GM21825 (cell line): ENCODE results near the gene SEC11A.
"Not testable (repeated sequence)": the region's sequence is repeated elsewhere in the genome, so short reads cannot be mapped to it uniquely, and the experiment has no call there.

Experiments used
- ATAC-seq: cut with Tn5 transposase; IDR thresholded peaks from one replicate; pipeline ENCODE4 v1.9.1; 2021; ENCODE audit warnings: mild to moderate bottlenecking, moderate library complexity; ENCODE audit not compliant: unreplicated experiment

SEC11A gene

DNA sequence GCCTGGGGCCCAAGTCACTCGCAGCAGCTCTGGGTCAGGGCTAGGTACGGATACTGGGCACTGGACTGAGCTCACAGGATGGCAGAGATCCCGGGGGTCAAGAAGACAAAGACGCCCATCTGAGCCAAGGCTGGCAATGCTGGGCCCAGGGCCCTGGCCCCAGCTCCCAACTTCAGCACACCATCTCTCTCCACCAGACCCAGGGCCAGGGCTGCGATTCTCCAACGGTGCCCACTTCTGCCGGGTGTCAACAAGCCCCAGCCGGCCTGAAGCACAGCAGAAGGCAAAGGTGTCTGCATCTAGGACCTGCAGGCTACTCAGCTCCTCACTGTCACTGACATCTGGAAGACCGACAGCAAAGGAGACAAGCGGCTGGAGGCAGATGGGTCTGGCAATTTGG, 70.4 kb downstream of the SEC11A start:
- no peak for ATAC-seq

DNA sequence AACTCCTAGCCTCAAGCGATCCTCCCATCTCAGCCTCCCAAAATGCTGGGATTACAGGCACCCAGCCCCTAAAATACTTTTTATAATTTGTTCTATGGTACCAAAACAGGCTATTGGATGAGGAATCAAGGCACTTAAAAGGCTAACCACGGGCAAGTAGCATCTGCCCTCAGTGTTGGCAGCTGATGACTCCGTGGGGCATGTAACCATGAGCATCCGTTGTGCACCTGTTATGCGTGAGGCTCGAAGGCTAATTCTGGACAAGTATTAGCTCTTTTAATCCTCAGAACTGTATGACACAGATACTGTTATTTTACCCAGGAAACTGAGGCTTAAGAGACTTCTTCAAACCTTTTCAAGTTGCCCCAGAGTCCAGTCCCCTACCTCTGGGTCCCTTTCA, 72.1 kb downstream of the SEC11A start:
- ATAC-seq = no peak

DNA sequence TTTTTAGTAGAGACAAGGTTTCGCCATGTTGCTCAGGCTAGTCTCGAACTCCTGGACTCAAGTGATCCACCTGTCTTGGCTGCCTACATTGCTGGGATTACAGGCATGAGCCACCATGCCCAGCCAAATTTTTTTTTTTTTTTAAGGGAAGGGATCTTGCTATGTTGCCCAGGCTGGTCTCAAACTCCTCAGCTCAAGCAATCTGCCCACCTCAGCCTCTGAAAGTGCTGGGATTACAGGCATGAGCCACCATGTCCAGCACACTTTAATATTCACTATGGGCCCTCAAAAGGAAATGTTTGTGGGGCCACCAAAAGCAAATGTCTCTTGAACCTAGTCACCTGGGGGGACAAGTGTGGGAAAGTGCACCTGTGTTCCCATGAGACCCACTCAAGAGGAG, 73.3 kb downstream of the SEC11A start:
- ATAC-seq = not testable (repeated sequence)

DNA sequence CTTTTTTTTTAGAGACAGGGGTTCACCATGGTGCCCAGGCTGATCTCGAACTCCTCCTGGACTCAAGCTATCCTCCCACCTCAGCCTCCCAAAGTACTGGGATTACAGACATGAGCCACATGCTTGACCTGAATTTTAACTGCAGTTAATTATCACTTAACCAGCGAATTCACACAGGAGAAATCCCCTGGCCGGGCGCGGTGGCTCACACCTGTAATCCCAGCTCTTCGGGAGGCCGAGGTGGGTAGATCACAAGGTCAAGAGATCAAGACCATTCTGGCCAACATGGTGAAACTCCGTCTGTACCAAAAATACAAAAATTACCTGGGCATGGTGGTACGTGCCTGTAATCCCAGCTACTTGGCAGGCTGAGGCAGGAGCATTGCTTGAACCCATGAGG, 74.1 kb downstream of the SEC11A start:
- not testable (repeated sequence) for ATAC-seq

DNA sequence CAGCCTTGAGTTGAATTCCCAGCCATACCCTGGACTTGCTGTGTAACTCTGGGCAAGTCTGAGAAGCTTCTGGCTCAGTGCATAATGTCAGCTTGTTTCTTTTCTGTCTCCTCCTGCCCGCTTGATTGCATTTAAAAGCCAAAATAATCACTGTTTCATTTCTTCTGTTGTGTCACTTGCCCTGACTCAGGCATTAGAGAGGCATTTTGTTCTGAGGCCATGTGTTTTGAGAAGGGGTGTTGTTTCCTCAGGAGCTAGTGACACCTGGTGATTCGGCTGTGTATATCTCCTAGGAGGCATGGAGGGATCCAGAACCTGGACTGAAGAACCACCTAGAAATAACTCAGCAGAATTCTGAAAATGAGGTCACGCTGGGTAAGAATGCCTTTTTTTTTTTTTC, 77.8 kb downstream of the SEC11A start:
- ATAC-seq = no peak

DNA sequence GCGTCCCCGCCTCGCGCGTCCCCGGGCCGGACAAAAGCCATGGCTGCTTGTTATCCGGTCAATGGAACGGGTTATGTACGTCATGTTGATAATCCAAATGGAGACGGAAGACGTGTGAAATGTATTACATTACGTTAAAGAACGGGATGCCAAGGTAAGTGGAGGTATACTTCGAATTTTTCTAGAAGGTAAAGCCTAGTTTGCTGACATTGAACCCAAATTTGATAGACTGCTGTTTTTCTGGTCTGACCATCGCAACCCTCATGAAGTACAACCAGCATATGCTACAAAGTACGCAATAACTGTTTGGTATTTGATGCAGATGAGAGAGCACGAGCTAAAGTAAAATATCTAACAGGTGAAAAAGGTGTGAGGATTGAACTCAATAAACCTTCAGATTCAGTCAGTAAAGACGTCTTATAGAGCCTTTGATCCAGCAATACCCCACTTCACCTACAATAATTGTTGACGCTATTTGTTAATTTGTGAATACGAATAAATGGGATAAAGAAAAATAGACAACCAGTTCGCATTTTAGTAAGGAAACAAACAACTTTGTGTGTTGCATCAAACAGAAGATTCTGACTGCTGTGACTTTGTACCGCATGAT, 81.6 kb downstream of the SEC11A start:
- no peak for ATAC-seq

DNA sequence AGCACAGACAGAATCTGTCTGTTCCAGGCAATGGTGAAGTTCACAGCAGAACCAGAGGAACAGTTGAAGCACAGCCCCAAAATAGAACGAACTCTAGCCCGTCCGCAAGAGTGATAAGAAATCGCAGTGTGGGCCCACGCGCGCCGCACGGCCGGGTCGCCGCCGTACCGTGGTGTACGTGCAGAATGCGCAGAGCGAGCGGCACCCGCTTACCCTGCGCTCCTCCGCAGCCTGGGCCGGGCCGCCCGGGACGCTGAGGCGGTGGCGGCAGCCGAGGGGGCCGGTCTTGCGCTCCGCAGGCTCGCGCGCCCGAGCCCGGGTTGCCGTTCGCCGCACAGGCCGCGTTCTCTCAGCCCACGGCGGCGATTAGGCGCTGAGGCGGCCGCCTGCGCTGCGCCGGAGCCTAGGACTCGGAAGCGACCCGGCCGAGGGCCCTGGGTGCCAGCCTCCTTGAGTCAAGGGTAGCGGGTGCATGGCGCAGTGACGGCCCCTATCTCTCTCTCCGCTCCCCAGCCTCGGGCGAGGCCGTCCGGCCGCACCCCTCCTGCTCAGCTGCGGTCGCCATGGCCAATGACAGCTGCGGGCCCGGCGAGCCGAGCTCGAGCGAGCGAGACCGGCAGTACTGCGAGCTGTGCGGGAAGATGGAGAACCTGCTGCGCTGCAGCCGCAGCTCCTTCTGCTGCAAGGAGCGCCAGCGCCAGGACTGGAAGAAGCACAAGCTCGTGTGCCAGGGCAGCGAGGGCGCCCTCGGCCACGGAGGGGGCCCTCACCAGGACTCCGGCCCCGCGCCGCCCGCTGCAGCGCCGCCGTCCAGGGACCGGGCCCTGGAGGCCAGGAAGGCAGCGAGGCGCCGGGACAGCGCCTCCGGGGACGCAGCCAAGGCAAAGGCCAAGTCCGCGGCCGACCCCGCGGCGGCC, 82.4 kb downstream of the SEC11A start:
- peak; percentile 46 for ATAC-seq

DNA sequence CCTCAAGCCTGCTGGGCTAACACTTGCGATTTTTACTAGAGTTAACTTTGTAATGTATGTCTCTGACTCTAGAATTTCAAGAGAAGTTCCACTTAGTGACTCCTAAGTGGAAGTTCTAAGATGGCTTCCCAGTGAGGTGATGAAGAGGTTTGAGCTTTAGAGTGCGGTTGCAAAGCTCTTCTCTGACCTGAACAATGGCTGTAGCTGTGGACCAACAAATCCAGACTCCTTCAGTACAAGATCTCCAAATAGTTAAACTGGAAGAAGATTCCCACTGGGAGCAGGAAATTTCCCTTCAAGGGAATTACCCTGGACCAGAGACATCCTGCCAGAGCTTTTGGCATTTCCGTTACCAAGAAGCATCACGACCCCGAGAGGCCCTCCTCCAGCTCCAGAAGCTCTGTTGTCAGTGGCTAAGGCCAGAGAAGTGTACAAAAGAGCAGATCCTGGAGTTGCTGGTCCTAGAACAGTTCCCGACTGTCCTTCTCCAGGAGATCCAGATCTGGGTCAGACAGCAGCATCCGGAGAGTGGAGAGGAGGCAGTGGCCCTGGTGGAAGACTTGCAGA, 84.2 kb downstream of the SEC11A start:
- ATAC-seq = no peak

DNA sequence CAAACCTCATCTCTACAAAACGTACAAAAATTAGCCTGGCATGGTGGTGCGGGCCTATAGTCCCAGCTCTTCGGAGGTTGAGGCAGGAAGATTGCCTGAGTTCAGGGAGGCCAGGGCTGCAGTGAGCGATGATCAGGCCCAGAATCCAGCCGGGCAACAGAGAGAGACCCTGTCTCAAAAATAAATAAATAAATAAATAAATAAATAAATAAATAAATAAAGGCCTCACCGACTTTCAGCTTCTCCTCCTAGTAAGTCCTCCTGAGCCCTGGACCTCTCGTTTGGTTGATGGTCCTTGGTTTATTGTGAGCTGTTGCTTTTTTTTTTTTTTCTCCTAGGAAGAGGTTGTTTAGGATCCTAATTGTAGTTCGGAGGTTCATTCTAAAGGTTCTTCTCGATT, 86.9 kb downstream of the SEC11A start:
- ATAC-seq = no peak

DNA sequence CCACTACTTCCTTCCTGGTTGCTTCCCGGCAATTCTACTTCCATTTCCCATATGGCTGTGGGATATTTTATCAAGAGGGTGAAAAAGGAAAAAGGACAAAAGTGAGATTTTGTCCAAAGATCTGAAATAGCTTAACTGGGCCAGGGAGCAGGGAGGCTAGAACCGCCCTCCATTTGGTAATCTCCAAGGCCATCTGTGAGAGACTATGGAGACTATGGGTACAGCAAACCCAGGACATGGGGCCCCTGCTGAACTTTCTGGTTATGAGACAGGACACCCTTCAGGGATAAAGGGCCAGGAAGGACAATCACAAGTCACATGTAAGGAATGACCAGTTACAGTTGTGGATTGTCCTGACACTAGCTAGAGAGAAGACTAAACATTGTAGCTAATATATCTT, 90.8 kb downstream of the SEC11A start:
- ATAC-seq = no peak

DNA sequence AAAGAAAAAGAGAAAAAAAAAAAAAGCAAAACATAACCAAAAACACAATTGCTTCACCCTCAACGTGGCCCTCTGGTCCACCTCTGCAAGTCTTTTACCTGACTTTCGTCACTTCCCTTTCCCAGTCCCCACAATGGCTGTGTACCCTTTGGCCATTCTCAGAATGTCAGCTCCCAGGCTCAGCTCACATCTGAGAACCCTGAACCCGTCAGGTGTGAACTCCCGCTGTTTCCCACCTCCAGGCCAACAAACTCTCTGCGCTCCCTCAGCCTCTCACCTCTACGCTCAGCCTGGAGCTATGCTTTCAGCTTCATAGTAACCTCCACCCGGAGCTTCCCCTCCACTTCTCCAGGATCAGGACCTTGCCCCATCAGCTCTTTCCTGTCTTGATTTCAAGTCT, 91.6 kb downstream of the SEC11A start:
- no peak for ATAC-seq

DNA sequence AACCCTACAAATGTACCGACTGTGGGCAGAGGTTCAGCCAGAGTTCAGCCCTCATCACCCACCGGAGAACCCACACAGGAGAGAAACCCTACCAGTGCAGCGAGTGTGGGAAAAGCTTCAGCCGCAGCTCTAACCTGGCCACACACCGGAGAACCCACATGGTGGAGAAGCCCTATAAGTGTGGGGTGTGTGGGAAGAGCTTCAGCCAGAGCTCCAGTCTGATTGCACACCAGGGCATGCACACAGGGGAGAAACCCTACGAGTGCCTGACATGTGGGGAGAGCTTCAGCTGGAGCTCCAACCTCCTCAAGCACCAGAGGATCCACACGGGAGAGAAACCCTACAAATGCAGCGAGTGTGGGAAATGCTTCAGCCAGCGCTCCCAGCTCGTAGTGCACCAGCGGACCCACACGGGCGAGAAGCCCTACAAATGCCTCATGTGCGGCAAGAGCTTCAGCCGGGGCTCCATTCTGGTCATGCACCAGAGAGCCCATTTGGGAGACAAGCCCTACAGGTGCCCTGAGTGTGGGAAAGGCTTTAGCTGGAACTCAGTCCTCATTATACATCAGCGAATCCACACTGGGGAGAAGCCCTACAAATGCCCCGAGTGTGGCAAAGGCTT, 94.5 kb downstream of the SEC11A start:
- ATAC-seq = no peak

DNA sequence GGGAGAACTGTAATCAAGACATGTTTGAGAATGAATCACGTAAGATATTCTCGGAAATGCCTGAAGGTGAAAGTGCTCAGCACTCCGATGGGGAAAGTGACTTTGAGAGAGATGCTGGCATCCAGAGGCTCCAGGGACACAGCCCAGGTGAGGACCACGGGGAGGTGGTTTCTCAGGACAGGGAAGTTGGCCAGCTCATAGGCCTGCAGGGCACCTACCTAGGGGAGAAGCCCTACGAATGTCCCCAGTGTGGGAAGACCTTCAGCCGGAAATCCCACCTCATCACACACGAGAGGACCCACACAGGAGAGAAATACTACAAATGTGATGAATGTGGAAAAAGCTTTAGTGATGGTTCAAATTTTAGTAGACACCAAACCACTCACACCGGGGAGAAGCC, 95.3 kb downstream of the SEC11A start:
- ATAC-seq = no peak
